T-helper 1 cell treated with Interleukin-12 subunit alpha and Interleukin-12 subunit beta and Interleukin-4 antibody, amounts not matched to agents 30 μg/mL and 1 μg/mL, for 36 hours (primary cell): ENCODE measurements around the gene RFPL2.
A peak's percentile ranks its signal among the peaks of the same experiment; 100 is the strongest.

ENCODE experiments used
- H3K27ac Mint-ChIP-seq: one replicate; pipeline ENCODE4 v1.8.0; 2021; ENCODE audit warnings: mild to moderate bottlenecking, mixed read lengths
- H3K27me3 Mint-ChIP-seq: one replicate; pipeline ENCODE4 v1.8.0; 2021; ENCODE audit warnings: low read depth, mixed read lengths
- H3K36me3 Mint-ChIP-seq: one replicate; pipeline ENCODE4 v1.8.0; 2021; ENCODE audit warnings: low read depth, mixed read lengths
- H3K4me1 Mint-ChIP-seq: one replicate; pipeline ENCODE4 v1.8.0; 2021; ENCODE audit warnings: low read depth, mixed read lengths
- H3K4me3 Mint-ChIP-seq: one replicate; pipeline ENCODE4 v1.8.0; 2021; ENCODE audit warnings: mild to moderate bottlenecking, moderate library complexity, mixed read lengths
- H3K9me3 Mint-ChIP-seq: one replicate; pipeline ENCODE4 v1.8.0; 2021; ENCODE audit warnings: mixed read lengths

RFPL2 gene

GRCh38 chr22:32218470-32218869, 13.6 kb upstream of the RFPL2 start:
- Mint-ChIP-seq H3K36me3 (no peaks in the 10 kb centered on the region), H3K4me3 (no peak overlapping the region), H3K27me3 (peaks cover 41% of the 10 kb centered on the region), H3K9me3 (no peaks in the 10 kb centered on the region), H3K4me1 (no peaks in the 10 kb centered on the region), H3K27ac (no peak overlapping the region)

DNA sequence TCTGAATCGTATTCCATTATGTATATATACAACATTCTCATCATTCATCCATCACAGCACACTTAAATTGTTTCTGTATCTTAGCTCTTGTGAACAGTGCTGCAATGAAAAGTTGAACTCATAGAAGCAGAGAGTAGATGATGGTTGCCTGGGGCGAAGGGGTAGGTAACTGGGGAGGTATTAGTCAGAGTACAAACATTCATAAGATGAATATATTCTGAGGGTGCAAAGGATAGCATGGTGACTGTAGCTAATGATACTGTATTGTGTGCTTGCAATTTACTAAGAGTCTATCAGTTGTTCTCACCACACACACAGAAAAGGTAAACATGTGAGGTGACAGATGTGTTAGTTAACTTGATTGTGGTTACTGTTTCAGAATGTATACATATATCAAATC, 12.6 kb upstream of the RFPL2 start:
- H3K4me3 Mint-ChIP-seq = no peak overlapping the region
- no peaks in the 10 kb centered on the region for H3K9me3 Mint-ChIP-seq
- H3K4me1 Mint-ChIP-seq = no peaks in the 10 kb centered on the region
- H3K36me3 Mint-ChIP-seq = no peaks in the 10 kb centered on the region
- peaks cover 38% of the 10 kb centered on the region for H3K27me3 Mint-ChIP-seq
- H3K27ac Mint-ChIP-seq = no peak overlapping the region

GRCh38 chr22:32216911-32217310, 12.0 kb upstream of the RFPL2 start:
- H3K27ac Mint-ChIP-seq = no peak overlapping the region
- H3K4me3 Mint-ChIP-seq = no peak overlapping the region
- no peaks in the 10 kb centered on the region for H3K9me3 Mint-ChIP-seq
- peaks cover 34% of the 10 kb centered on the region for H3K27me3 Mint-ChIP-seq
- no peaks in the 10 kb centered on the region for H3K36me3 Mint-ChIP-seq
- H3K4me1 Mint-ChIP-seq = no peaks in the 10 kb centered on the region

GRCh38 chr22:32211011-32211410, 6.1 kb upstream of the RFPL2 start:
- Mint-ChIP-seq H3K36me3 (no peaks in the 10 kb centered on the region), H3K9me3 (no peaks in the 10 kb centered on the region), H3K27me3 (peaks cover 9% of the 10 kb centered on the region), H3K27ac (no peak overlapping the region), H3K4me3 (no peak overlapping the region), H3K4me1 (peaks cover 7% of the 10 kb centered on the region)

DNA sequence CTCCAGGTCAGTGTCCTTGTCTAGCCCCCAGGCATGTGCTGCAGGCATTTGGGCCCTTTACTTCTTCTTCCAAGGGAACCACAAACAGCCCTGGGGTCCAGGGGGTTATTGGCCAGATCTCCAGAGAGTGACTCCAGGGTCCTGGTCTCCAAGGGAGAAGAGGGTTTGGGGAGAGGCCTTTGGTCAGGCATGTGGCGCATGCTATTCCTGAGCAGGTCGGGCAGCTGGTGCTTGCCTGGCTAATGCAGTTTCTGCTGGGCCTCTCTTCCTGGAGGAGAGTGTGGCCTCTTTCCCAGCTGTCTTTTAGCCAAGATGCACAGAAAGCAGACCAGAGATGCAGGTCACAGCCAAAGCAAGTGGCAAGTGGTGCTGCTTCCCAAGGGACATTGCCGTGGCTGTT, 3.8 kb upstream of the RFPL2 start:
- Mint-ChIP-seq H3K9me3 (no peaks in the 10 kb centered on the region), H3K4me3 (no peak overlapping the region), H3K4me1 (peaks cover 13% of the 10 kb centered on the region), H3K27ac (no peak overlapping the region), H3K27me3 (peaks cover 14% of the 10 kb centered on the region), H3K36me3 (no peaks in the 10 kb centered on the region)

- Mint-ChIP-seq H3K4me1 (peaks cover 15% of the 10 kb centered on the region), H3K27me3 (peaks cover 21% of the 10 kb centered on the region), H3K36me3 (no peaks in the 10 kb centered on the region), H3K9me3 (no peaks in the 10 kb centered on the region), H3K4me3 (no peak overlapping the region), H3K27ac (no peak overlapping the region)
Measured at GRCh38 chr22:32207971-32208480, 3.2 kb upstream of the RFPL2 start.

DNA sequence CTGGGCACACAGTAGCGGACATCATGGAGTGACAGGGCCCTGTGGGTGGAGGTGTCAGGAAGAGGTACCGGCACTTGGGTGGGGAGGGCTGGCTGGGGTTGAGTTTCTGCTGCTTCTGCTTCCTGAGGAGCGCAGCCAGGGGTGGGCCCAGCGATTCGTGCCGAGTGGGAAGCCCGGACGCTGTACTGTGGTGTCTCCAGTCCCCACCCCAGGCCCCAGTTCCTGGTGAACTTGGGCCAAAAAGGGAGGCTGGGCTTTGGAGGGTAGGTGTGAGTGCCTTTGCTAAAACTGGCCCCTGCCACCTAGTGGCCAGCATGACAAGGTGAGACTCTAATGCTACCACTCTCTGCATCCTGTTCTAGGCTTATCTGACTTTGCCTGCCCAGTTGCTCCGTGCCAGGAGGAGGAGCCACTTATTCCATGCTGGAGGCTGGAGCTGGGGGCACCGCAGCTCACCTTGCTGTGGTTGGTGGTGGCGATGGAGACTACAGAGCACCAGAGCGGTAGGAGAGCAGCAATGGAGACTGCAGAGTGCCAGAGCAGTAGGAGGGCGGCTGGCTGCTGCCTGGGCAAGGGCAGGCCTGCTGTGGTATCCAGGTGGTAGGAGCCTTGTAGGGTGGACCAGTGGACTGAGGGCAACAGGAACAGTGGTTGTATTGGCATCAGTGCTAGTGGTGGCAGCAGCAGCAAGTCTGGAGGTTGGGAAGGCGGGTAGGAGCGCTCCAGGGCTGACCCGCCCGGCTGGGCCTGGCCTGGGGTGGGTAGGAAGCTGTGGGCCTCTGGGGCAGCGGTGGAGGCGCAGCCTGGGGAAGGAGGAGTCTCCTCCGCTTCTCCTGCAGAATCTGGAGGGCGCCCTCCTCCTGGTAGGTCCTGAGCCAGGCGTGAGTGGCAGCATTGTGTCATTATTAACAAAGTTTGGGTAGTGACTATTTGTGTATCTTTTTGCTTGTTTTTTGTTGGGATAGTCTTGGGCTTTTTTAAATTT, 2.2 kb upstream of the RFPL2 start:
- Mint-ChIP-seq H3K4me1 (peaks cover 20% of the 10 kb centered on the region), H3K27me3 (peaks cover 29% of the 10 kb centered on the region), H3K4me3 (no peak overlapping the region), H3K27ac (no peak overlapping the region), H3K36me3 (no peaks in the 10 kb centered on the region), H3K9me3 (no peaks in the 10 kb centered on the region)

GRCh38 chr22:32205974-32206773, 1.3 kb upstream of the RFPL2 start:
- Mint-ChIP-seq H3K36me3 (no peaks in the 10 kb centered on the region), H3K4me1 (peaks cover 21% of the 10 kb centered on the region), H3K27ac (no peak overlapping the region), H3K27me3 (peaks cover 31% of the 10 kb centered on the region), H3K4me3 (no peak overlapping the region), H3K9me3 (no peaks in the 10 kb centered on the region)

- Mint-ChIP-seq H3K27me3 (peaks cover 28% of the 10 kb centered on the region), H3K4me3 (peak overlapping the region; percentile 66), H3K4me1 (peaks cover 28% of the 10 kb centered on the region), H3K27ac (no peak overlapping the region), H3K36me3 (peaks cover 1% of the 10 kb centered on the region), H3K9me3 (no peaks in the 10 kb centered on the region)
Measured at GRCh38 chr22:32204040-32204855, 625 bp downstream of the RFPL2 start.

DNA sequence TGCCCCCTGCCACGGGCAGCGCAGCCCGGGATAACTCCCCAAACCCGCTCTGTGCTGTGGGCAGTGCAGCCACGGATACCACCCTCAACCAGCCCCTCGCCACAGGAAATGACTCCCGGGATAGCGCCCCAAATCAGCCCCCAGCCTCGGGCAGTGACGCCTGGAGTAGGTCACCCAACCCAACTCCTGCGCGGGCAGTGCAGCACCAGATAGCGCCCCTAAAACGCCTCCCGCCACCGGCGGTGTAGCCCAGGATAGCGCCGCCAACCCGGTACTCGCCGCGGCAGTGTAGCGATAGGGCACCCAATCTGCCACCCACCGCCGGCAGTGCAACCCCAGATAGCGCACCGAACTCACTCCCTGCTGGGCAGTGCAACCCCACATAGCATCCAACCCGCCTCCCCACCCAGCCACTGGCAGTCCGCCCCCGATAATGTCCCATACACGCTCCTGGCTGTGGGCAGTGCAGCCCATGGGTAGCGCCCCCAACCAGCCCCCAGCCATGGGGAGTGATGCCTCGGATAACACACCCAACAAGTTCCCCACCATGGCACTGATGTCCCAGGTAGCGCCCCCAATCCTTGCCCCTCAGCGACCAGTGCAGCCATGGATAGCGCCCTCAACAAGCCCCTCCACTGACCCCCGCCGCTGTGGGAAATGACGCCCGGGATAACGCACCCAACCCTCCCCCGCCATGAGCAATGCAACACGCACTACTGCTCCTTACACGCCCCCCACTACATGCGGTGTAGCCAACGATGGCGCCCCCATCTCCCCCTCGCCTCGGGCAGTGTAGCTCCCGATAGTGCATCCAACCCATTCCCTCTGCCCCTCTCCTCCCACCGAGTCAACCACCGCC, 1.5 kb downstream of the RFPL2 start:
- Mint-ChIP-seq H3K27me3 (peaks cover 33% of the 10 kb centered on the region), H3K4me1 (peaks cover 28% of the 10 kb centered on the region), H3K36me3 (peaks cover 1% of the 10 kb centered on the region), H3K9me3 (no peaks in the 10 kb centered on the region), H3K27ac (no peak overlapping the region), H3K4me3 (peak overlapping the region; percentile 58)

DNA sequence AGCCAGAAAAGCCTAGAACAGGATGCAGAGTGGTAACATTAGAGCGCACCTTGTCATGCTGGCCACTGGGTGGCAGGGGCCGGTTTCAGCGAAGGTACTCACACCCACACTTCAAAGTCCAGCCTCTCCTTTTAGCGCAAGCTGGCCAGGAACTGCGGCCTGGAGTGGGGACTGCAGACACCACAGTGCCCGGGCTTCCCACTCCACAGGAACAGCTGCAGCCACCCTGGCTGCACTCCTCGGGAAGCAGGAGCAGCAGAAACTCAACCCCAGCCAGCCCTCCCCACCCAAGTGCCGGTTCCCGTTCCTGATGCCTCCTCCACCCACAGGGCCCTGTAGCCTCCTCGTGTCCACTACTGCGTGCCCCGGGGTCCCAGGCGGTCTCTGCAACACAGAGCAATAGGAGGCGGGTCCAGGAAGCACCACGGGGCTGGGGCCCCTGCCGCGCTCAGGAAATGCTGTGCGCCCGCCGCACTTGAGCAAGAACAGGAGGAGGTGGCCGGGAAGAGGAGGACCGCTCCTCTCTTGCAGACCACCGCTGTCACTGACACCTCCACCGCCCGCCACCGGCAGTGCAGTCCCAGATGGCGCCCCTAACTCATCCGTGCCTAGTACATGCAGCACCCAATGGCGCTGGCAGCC, 2.2 kb downstream of the RFPL2 start:
- Mint-ChIP-seq H3K4me3 (peak overlapping the region; percentile 50), H3K9me3 (no peaks in the 10 kb centered on the region), H3K4me1 (peaks cover 28% of the 10 kb centered on the region), H3K27me3 (peaks cover 33% of the 10 kb centered on the region), H3K36me3 (peaks cover 1% of the 10 kb centered on the region), H3K27ac (peak overlapping the region; percentile 12)

DNA sequence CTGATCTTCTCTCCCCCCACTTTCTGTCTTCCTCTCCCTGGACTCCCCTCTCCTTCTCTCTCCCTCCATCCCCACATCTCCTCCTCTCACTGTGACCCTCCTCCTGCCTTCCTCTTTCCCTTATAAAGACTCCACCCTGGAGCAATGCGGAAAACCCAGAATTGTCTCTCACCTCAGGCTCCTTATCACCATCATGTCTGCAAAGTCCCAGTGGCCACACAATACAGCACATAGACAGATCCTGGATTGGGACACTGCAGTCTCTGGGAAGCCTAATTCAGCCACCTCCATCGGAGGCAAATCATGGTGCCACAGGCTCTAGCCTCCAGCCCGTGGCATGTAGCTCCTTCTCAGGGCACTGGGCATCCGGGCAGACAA, 2.7 kb downstream of the RFPL2 start:
- H3K27ac Mint-ChIP-seq = peak overlapping the region; percentile 12
- no peaks in the 10 kb centered on the region for H3K9me3 Mint-ChIP-seq
- H3K36me3 Mint-ChIP-seq = peaks cover 1% of the 10 kb centered on the region
- H3K27me3 Mint-ChIP-seq = peaks cover 33% of the 10 kb centered on the region
- H3K4me1 Mint-ChIP-seq = peaks cover 28% of the 10 kb centered on the region
- H3K4me3 Mint-ChIP-seq = peak overlapping the region; percentile 11

DNA sequence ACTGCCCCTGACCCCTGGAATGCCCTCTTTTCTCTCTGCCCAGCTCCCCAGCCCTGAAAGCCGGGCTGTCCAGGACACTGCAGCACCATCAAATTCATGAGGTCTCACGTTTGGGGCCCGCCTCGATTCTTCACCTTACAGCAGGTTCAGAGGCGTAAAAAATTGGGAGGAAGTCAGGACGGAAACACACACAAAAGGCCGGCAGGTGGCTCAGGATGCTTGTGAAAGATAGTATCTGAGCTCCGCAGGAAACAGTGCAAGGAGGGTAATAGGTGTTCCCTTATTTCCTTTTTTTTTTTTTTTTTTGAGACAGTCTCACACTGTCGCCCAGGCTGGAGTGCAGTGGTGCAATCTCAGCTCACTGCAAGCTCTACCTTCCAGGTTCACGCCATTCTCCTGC, 4.1 kb downstream of the RFPL2 start:
- peaks cover 1% of the 10 kb centered on the region for H3K36me3 Mint-ChIP-seq
- H3K9me3 Mint-ChIP-seq = no peaks in the 10 kb centered on the region
- peaks cover 44% of the 10 kb centered on the region for H3K27me3 Mint-ChIP-seq
- H3K4me3 Mint-ChIP-seq = no peak overlapping the region
- H3K27ac Mint-ChIP-seq = no peak overlapping the region
- peaks cover 21% of the 10 kb centered on the region for H3K4me1 Mint-ChIP-seq
